CD14-positive monocyte (primary cell): ENCODE measurements around the gene CDK5R2. TPM values are rescaled to one million over a fixed set of nuclear protein-coding genes. Genes with fewer than 3 reads are reported as not detected.

Experiments
- DNase-seq, 3 donors: peaks; one replicate each; pipeline ENCODE4 v3.0.0-alpha.2; 2011 to 2022
- H2AFZ ChIP-seq: 2 replicates; pipeline ENCODE4 v1.6.0; 2012; ENCODE audit warnings: mild to moderate bottlenecking, low read depth, low read length, inconsistent platforms; ENCODE audit not compliant: insufficient read depth, poor library complexity, severe bottlenecking
- H3K27ac ChIP-seq, 2 donors: 1 replicate in 1 of 2; 2 replicates in 1 of 2; pipeline ENCODE4 v1.5.1; 2012 to 2013; ENCODE audit warnings: low read length in 2 of 2, control low read depth in 1 of 2, inconsistent platforms in 1 of 2, low read depth in 1 of 2, mild to moderate bottlenecking in 1 of 2
- H3K27me3 ChIP-seq, 2 donors: one replicate each; pipeline versions ENCODE4 v1.6.0 to v1.6.1; 2011 to 2013; ENCODE audit warnings: low read length in 2 of 2; ENCODE audit not compliant: control insufficient read depth in 2 of 2, insufficient read depth in 2 of 2
- H3K36me3 ChIP-seq, 2 donors: replicated peaks in 1 of 2; 1 replicate in 1 of 2; 2 replicates in 1 of 2; pipeline versions ENCODE4 v1.5.1 to v1.6.1; 2012 to 2013; ENCODE audit warnings: low read length in 2 of 2, control low read depth in 1 of 2, inconsistent platforms in 1 of 2, mild to moderate bottlenecking in 1 of 2; ENCODE audit not compliant: insufficient read depth in 2 of 2, control insufficient read depth in 1 of 2
- H3K4me1 ChIP-seq, 2 donors: 1 replicate in 1 of 2; 2 replicates in 1 of 2; pipeline versions ENCODE4 v1.5.1 to v1.6.1; 2012 to 2013; ENCODE audit warnings: low read length in 2 of 2, control low read depth in 1 of 2, inconsistent platforms in 1 of 2, mild to moderate bottlenecking in 1 of 2, moderate library complexity in 1 of 2; ENCODE audit not compliant: insufficient read depth in 2 of 2, control insufficient read depth in 1 of 2
- H3K4me2 ChIP-seq: replicated peaks from 2 replicates; pipeline ENCODE3; 2012; ENCODE audit warnings: low read length, moderate library complexity, mild to moderate bottlenecking; ENCODE audit not compliant: poor library complexity, severe bottlenecking; ENCODE audit errors: extremely low read depth
- H3K4me3 ChIP-seq, 3 experiments: fragments of 200-600 bp in 1 of 3; sonication (generic) in 1 of 3; replicated peaks in 1 of 3; 1 replicate in 2 of 3; 2 replicates in 1 of 3; pipeline ENCODE4 v1.5.1; 2011 to 2013; ENCODE audit warnings: low read length in 3 of 3, mild to moderate bottlenecking in 3 of 3, control low read depth in 2 of 3, low read depth in 2 of 3, inconsistent platforms in 1 of 3, moderate library complexity in 1 of 3
- H3K79me2 ChIP-seq: 2 replicates; pipeline ENCODE4 v1.6.0; 2012; ENCODE audit warnings: mild to moderate bottlenecking, control low read depth, inconsistent platforms, low read length, moderate library complexity; ENCODE audit not compliant: insufficient read depth
- H3K9ac ChIP-seq: 2 replicates; pipeline ENCODE4 v1.6.0; 2017; ENCODE audit warnings: low read length, mild to moderate bottlenecking; ENCODE audit not compliant: insufficient read depth, poor library complexity, severe bottlenecking
- H3K9me3 ChIP-seq, 2 donors: replicated peaks in 1 of 2; 1 replicate in 1 of 2; 2 replicates in 1 of 2; pipeline versions ENCODE4 v1.5.1 to v1.6.1; 2012 to 2013; ENCODE audit warnings: low read length in 2 of 2, control low read depth in 1 of 2; ENCODE audit not compliant: control insufficient read depth in 1 of 2, insufficient read depth in 1 of 2
- H4K20me1 ChIP-seq: 2 replicates; pipeline ENCODE4 v1.6.0; 2012; ENCODE audit warnings: mild to moderate bottlenecking, low read length, control low read depth, moderate library complexity; ENCODE audit not compliant: insufficient read depth
- H3K27ac Mint-ChIP-seq, 7 donors: one replicate each; pipeline ENCODE4 v1.8.0; 2020; ENCODE audit warnings: mild to moderate bottlenecking in 7 of 7, mixed read lengths in 7 of 7, moderate library complexity in 6 of 7, inconsistent platforms in 2 of 7
- H3K27me3 Mint-ChIP-seq, 3 donors: one replicate each; pipeline ENCODE4 v1.8.0; 2021 to 2022; ENCODE audit warnings: low read depth in 3 of 3, mild to moderate bottlenecking in 3 of 3, mixed read lengths in 3 of 3, moderate library complexity in 3 of 3, inconsistent platforms in 1 of 3
- H3K36me3 Mint-ChIP-seq, 2 donors: one replicate each; pipeline ENCODE4 v1.8.0; 2020; ENCODE audit warnings: mixed read lengths in 2 of 2, inconsistent platforms in 1 of 2, mild to moderate bottlenecking in 1 of 2
- H3K4me1 Mint-ChIP-seq: one replicate; pipeline ENCODE4 v1.8.0; 2020; ENCODE audit warnings: mild to moderate bottlenecking, mixed read lengths
- H3K4me3 Mint-ChIP-seq, 2 donors: one replicate each; pipeline ENCODE4 v1.8.0; 2020; ENCODE audit warnings: mild to moderate bottlenecking in 2 of 2, mixed read lengths in 2 of 2, moderate library complexity in 1 of 2
- H3K9me3 Mint-ChIP-seq, 7 donors: one replicate each; pipeline ENCODE4 v1.8.0; 2020 to 2022; ENCODE audit warnings: mixed read lengths in 7 of 7, mild to moderate bottlenecking in 6 of 7, moderate library complexity in 6 of 7, inconsistent platforms in 2 of 7
- CTCF ChIP-seq: fragments of 200-600 bp; IDR thresholded peaks from one replicate; pipeline ENCODE4 v1.8.0; 2022; ENCODE audit warnings: antibody characterized with exemption, mild to moderate bottlenecking
- WGBS: methylation state at CpG from one replicate; pipeline ENCODE4 v1.1.5; 2013; ENCODE audit warnings: missing lambda C conversion rate; ENCODE audit not compliant: insufficient coverage; 5-methylcytosine and 5-hydroxymethylcytosine counted together
- intact Hi-C, 2 donors: fragments of 100-400 bp; cut with micrococcal nuclease; formaldehyde crosslinking; loops; one replicate each; pipeline versions ENCODE4 v1.15.0 to v1.15.1; 2023
- polyA plus RNA-seq, 3 donors: library from polyadenylated mRNA; depleted of rRNA in 1 of 3; unstranded in 2 of 3; stranded (reverse) in 1 of 3; fragments of 300-500 nt in 2 of 3; fragments of >200 nt in 1 of 3; fragmentation: Illumina TruSeq in 2 of 3; gene quantifications; 1 replicate in 2 of 3; 2 replicates in 1 of 3; pipeline ENCODE4 v1.2.3, GENCODE V29; 2012 to 2021

The CDK5R2 gene
- polyA plus RNA-seq, 3 donors = not detected

GRCh38 chr2:218961229-218961628 lies 1.8 kb downstream of the CDK5R2 start:
- Mint-ChIP-seq H3K9me3 (peaks cover 2 to 36% (median 22%) of the 10 kb centered on the region in 7 donors), H3K4me1 (peaks cover 11% of the 10 kb centered on the region), H3K36me3 (peaks cover 0 to 4% of the 10 kb centered on the region in 2 donors), H3K4me3 (peak overlapping the region in 1 of 2 donors; percentile 73), H3K27me3 (peaks cover 82 to 92% (median 84%) of the 10 kb centered on the region in 3 donors), H3K27ac (peak overlapping the region in 1 of 7 donors; percentile 68)
- no peak for DNase-seq
- no peak overlapping the region for H2AFZ ChIP-seq
- H3K9me3 ChIP-seq = peaks cover 2 to 46% of the 10 kb centered on the region in 2 donors
- 3% methylated on average over 3 of the region's 4 CpGs for WGBS
- peaks cover 0 to 10% of the 10 kb centered on the region in 2 donors for H3K4me1 ChIP-seq
- no peaks in the 10 kb centered on the region for H4K20me1 ChIP-seq
- no peak overlapping the region for H3K9ac ChIP-seq
- no peak overlapping the region for H3K27ac ChIP-seq
- H3K4me3 ChIP-seq = no peak overlapping the region
- no peak for TF ChIP-seq CTCF
- intact Hi-C loops = no loop called here
- H3K79me2 ChIP-seq = no peaks in the 10 kb centered on the region
- no peaks in the 10 kb centered on the region for H3K36me3 ChIP-seq
- H3K4me2 ChIP-seq = no peak overlapping the region
- H3K27me3 ChIP-seq = peaks cover 71 to 94% of the 10 kb centered on the region in 2 donors

- Histone ChIP-seq H3K9me3 (peaks cover 2 to 46% of the 10 kb centered on the region in 2 donors), H3K27ac (no peak overlapping the region), H3K79me2 (no peaks in the 10 kb centered on the region), H3K9ac (no peak overlapping the region), H3K4me1 (peaks cover 0 to 10% of the 10 kb centered on the region in 2 donors), H3K4me3 (no peak overlapping the region), H3K27me3 (peaks cover 68 to 87% of the 10 kb centered on the region in 2 donors), H2AFZ (no peak overlapping the region), H3K4me2 (no peak overlapping the region), H4K20me1 (no peaks in the 10 kb centered on the region), H3K36me3 (no peaks in the 10 kb centered on the region)
- peak overlapping the region in 1 of 7 donors; percentile 41 for H3K27ac Mint-ChIP-seq
- peaks cover 11% of the 10 kb centered on the region for H3K4me1 Mint-ChIP-seq
- peaks cover 81 to 91% (median 83%) of the 10 kb centered on the region in 3 donors for H3K27me3 Mint-ChIP-seq
- peak overlapping the region in 1 of 2 donors; percentile 73 for H3K4me3 Mint-ChIP-seq
- intact Hi-C loops = no loop called here
- DNase-seq = no peak
- peaks cover 0 to 4% of the 10 kb centered on the region in 2 donors for H3K36me3 Mint-ChIP-seq
- no peak for TF ChIP-seq CTCF
- peaks cover 2 to 36% (median 22%) of the 10 kb centered on the region in 7 donors for H3K9me3 Mint-ChIP-seq
- WGBS = 18% methylated on average over 16 of the region's 34 CpGs
Measured at GRCh38 chr2:218961651-218962570, 2.4 kb downstream of the CDK5R2 start.
